ENCODE results near the gene CRYBG2. TPM values are rescaled to one million over a fixed set of nuclear protein-coding genes. Genes with fewer than 3 reads are reported as not detected.

The CRYBG2 gene
- polyA plus RNA-seq, 1 donor from 2014 or later, result 2.5 TPM

- Histone ChIP-seq H2AFZ (ENCODE audit: low read depth, low read length) (peak overlapping the region; percentile 42), H3K79me2 (replicated peaks; ENCODE audit: insufficient read depth, low read length) (peaks cover 5% of the 10 kb centered on the region), H3K9ac (ENCODE audit: low read length) (no peak overlapping the region), H3K9me3 (ENCODE audit: low read length) (no peaks in the 10 kb centered on the region), H4K20me1 (ENCODE audit: insufficient read depth) (no peaks in the 10 kb centered on the region), H3K4me3 (ENCODE audit: low read length) (peak overlapping the region; percentile 97), H3K36me3 (ENCODE audit: insufficient read depth, low read length) (no peaks in the 10 kb centered on the region), H3K27ac (ENCODE audit: low read length) (no peak overlapping the region), H3K9me2 (ENCODE audit: insufficient read depth, low read length) (no peaks in the 10 kb centered on the region), H3K27me3 (ENCODE audit: insufficient read depth, low read depth, low read length) (no peaks in the 10 kb centered on the region), H3K4me2 (ENCODE audit: low read length) (peak overlapping the region; percentile 73), H3F3A (ENCODE audit: insufficient read depth, low read length, poor library complexity, severe bottlenecking) (no peaks in the 10 kb centered on the region)
- TF ChIP-seq RAD21 (conservative IDR thresholded peaks at IDR 0.05) (no peak), SMC3 (conservative IDR thresholded peaks at IDR 0.05; ENCODE audit: poor library complexity) (no peak), MXI1 (conservative IDR thresholded peaks at IDR 0.05; ENCODE audit: poor library complexity, severe bottlenecking) (no peak), EP300 (conservative IDR thresholded peaks at IDR 0.05; ENCODE audit: poor library complexity, severe bottlenecking) (no peak), EZH2 (IDR thresholded peaks at IDR 0.05; ENCODE audit: borderline replicate concordance, insufficient read depth, low read length, poor library complexity, severe bottlenecking) (no peak), TAF1 (IDR thresholded peaks at IDR 0.05; ENCODE audit: low read depth) (no peak), CTCF (IDR thresholded peaks at IDR 0.05; ENCODE audit: poor library complexity, severe bottlenecking) (no peak), REST (IDR thresholded peaks at IDR 0.05; ENCODE audit: borderline replicate concordance) (no peak), POLR2AphosphoS5 (IDR thresholded peaks at IDR 0.05) (no peak)
Measured at GRCh38 chr1:26278724-26279455, 75.0 kb downstream of the CRYBG2 start.

- no peak overlapping the region for H3K27ac ChIP-seq (ENCODE audit: low read length)
- no peaks in the 10 kb centered on the region for H3K9me3 ChIP-seq (ENCODE audit: low read length)
- H3K4me3 ChIP-seq (ENCODE audit: low read length), result no peak overlapping the region
- peaks cover 5% of the 10 kb centered on the region for H3K79me2 ChIP-seq (replicated peaks; ENCODE audit: insufficient read depth, low read length)
- H4K20me1 ChIP-seq (ENCODE audit: insufficient read depth), result no peaks in the 10 kb centered on the region
- no peak for TF ChIP-seq REST (IDR thresholded peaks at IDR 0.05; ENCODE audit: borderline replicate concordance)
- TF ChIP-seq POLR2AphosphoS5 (IDR thresholded peaks at IDR 0.05), result no peak
- no peak for TF ChIP-seq RAD21 (conservative IDR thresholded peaks at IDR 0.05)
- TF ChIP-seq MXI1 (conservative IDR thresholded peaks at IDR 0.05; ENCODE audit: poor library complexity, severe bottlenecking), result no peak
- TF ChIP-seq SMC3 (conservative IDR thresholded peaks at IDR 0.05; ENCODE audit: poor library complexity), result no peak
- TF ChIP-seq CTCF (IDR thresholded peaks at IDR 0.05; ENCODE audit: poor library complexity, severe bottlenecking), result no peak
- no peak for TF ChIP-seq EP300 (conservative IDR thresholded peaks at IDR 0.05; ENCODE audit: poor library complexity, severe bottlenecking)
- no peaks in the 10 kb centered on the region for H3K9me2 ChIP-seq (ENCODE audit: insufficient read depth, low read length)
- no peaks in the 10 kb centered on the region for H3K36me3 ChIP-seq (ENCODE audit: insufficient read depth, low read length)
- no peaks in the 10 kb centered on the region for H3F3A ChIP-seq (ENCODE audit: insufficient read depth, low read length, poor library complexity, severe bottlenecking)
- H3K4me2 ChIP-seq (ENCODE audit: low read length), result no peak overlapping the region
- H3K9ac ChIP-seq (ENCODE audit: low read length), result no peak overlapping the region
- H2AFZ ChIP-seq (ENCODE audit: low read depth, low read length), result no peak overlapping the region
- no peaks in the 10 kb centered on the region for H3K27me3 ChIP-seq (ENCODE audit: insufficient read depth, low read depth, low read length)
Measured at GRCh38 chr1:26278303-26278702, 75.6 kb downstream of the CRYBG2 start.

Measured in neural cell (in vitro differentiated cells).